Trophoblast cell (in vitro differentiated cells and primary cell): ENCODE data around the gene MSL3B.

ENCODE experiments used
- DNase-seq, 2 donors: peaks; one replicate each; pipeline ENCODE4 v3.0.0-alpha.2; 2016
- H2AFZ ChIP-seq: 2 replicates; pipeline ENCODE4 v1.6.1; 2013; ENCODE audit warnings: low read length, moderate library complexity, mild to moderate bottlenecking; ENCODE audit not compliant: insufficient read depth, poor library complexity
- H2AK5ac ChIP-seq: 2 replicates; pipeline ENCODE4 v1.6.1; 2013; ENCODE audit warnings: mild to moderate bottlenecking, low read length
- H2BK120ac ChIP-seq: 2 replicates; pipeline ENCODE4 v1.6.1; 2013; ENCODE audit warnings: low read length, mild to moderate bottlenecking, moderate library complexity; ENCODE audit not compliant: insufficient read depth, poor library complexity
- H2BK12ac ChIP-seq: 2 replicates; pipeline ENCODE4 v1.6.1; 2013; ENCODE audit warnings: mild to moderate bottlenecking, low read length, moderate library complexity
- H2BK5ac ChIP-seq: 2 replicates; pipeline ENCODE4 v1.6.1; 2013; ENCODE audit warnings: low read length, low read depth, moderate library complexity, mild to moderate bottlenecking; ENCODE audit not compliant: poor library complexity
- H3K14ac ChIP-seq: 2 replicates; pipeline ENCODE4 v1.6.1; 2013; ENCODE audit warnings: mild to moderate bottlenecking, low read length
- H3K18ac ChIP-seq: 2 replicates; pipeline ENCODE4 v1.6.1; 2013; ENCODE audit warnings: mild to moderate bottlenecking, low read length
- H3K23ac ChIP-seq: 2 replicates; pipeline ENCODE4 v1.6.1; 2013; ENCODE audit warnings: low read length
- H3K27ac ChIP-seq: 2 replicates; pipeline ENCODE4 v1.5.1; 2013; ENCODE audit warnings: low read depth, mild to moderate bottlenecking, inconsistent platforms, low read length, moderate library complexity
- H3K27me3 ChIP-seq: 2 replicates; pipeline ENCODE4 v1.6.1; 2013; ENCODE audit warnings: inconsistent platforms, mild to moderate bottlenecking, low read length, moderate library complexity; ENCODE audit not compliant: insufficient read depth
- H3K36me3 ChIP-seq, 2 experiments: 1 replicate in 1 of 2; 2 replicates in 1 of 2; pipeline ENCODE4 v1.6.1; 2013; ENCODE audit warnings: low read length in 2 of 2, mild to moderate bottlenecking in 2 of 2, moderate library complexity in 1 of 2; ENCODE audit not compliant: insufficient read depth in 2 of 2, control insufficient read depth in 1 of 2
- H3K4ac ChIP-seq: 2 replicates; pipeline ENCODE4 v1.6.1; 2013; ENCODE audit warnings: low read depth, mild to moderate bottlenecking, low read length, moderate library complexity
- H3K4me1 ChIP-seq, 2 experiments: 1 replicate in 1 of 2; 2 replicates in 1 of 2; pipeline ENCODE4 v1.6.1; 2013; ENCODE audit warnings: low read length in 2 of 2, mild to moderate bottlenecking in 2 of 2, moderate library complexity in 1 of 2; ENCODE audit not compliant: insufficient read depth in 2 of 2, control insufficient read depth in 1 of 2
- H3K4me2 ChIP-seq: 2 replicates; pipeline ENCODE4 v1.6.1; 2013; ENCODE audit warnings: inconsistent platforms, mild to moderate bottlenecking, low read length, moderate library complexity
- H3K4me3 ChIP-seq: 2 replicates; pipeline ENCODE4 v1.5.1; 2013; ENCODE audit warnings: mild to moderate bottlenecking, low read depth, low read length, inconsistent platforms
- H3K79me1 ChIP-seq: one replicate; pipeline ENCODE4 v1.6.1; 2013; ENCODE audit warnings: low read length
- H3K79me2 ChIP-seq: 2 replicates; pipeline ENCODE4 v1.6.1; 2013; ENCODE audit warnings: low read length, mild to moderate bottlenecking; ENCODE audit not compliant: control insufficient read depth, insufficient read depth, poor library complexity
- H3K9ac ChIP-seq: 2 replicates; pipeline ENCODE4 v1.6.1; 2013; ENCODE audit warnings: mild to moderate bottlenecking, low read length
- H3K9me3 ChIP-seq: 2 replicates; pipeline ENCODE4 v1.6.1; 2013; ENCODE audit warnings: low read depth, mild to moderate bottlenecking, control low read depth, inconsistent platforms, low read length; ENCODE audit not compliant: insufficient read depth
- H4K12ac ChIP-seq: 2 replicates; pipeline ENCODE4 v1.6.1; 2013; ENCODE audit warnings: low read depth, mild to moderate bottlenecking, low read length, moderate library complexity
- H4K8ac ChIP-seq: 2 replicates; pipeline ENCODE4 v1.6.1; 2013; ENCODE audit warnings: low read depth, mild to moderate bottlenecking, low read length, moderate library complexity
- H4K91ac ChIP-seq: one replicate; pipeline ENCODE4 v1.6.1; 2013; ENCODE audit warnings: low read depth, mild to moderate bottlenecking, low read length, moderate library complexity
- WGBS: extraction: QIAGEN DNeasy Blood & Tissue Kit; methylation state at CpG from one replicate; pipeline ENCODE4 v1.1.7; 2013; ENCODE audit warnings: missing lambda C conversion rate; ENCODE audit not compliant: insufficient read length, insufficient coverage; ENCODE audit errors: extremely low coverage; 5-methylcytosine and 5-hydroxymethylcytosine counted together

Gene MSL3B

DNA sequence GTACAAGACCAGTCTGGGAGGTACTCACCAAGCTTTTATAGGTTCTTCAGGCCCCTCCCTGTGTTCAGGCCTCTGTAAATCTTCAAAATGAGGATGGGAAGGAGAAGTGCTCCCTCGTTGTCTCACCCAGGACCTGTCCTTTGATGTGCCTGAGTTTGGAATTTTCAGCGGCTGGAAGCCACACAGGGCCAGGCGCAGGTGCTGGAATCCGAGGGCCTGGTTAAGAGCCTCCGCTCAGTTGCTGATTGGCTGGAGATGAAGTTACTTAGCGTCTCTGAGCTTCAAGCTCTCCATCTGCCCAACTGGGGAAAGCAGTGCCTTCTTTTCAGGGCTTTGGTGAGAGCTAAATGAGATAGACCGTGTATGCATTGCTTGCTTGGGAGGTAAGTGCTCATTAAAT is 43.8 kb downstream of the MSL3B start:
- Histone ChIP-seq H2BK120ac (no peak overlapping the region), H3K27me3 (no peaks in the 10 kb centered on the region), H3K14ac (no peak overlapping the region), H2BK5ac (no peak overlapping the region), H3K9ac (no peak overlapping the region), H2BK12ac (no peak overlapping the region), H4K8ac (no peak overlapping the region), H3K18ac (no peak overlapping the region), H3K23ac (no peak overlapping the region), H2AFZ (no peak overlapping the region), H3K79me2 (no peaks in the 10 kb centered on the region), H3K4me2 (no peak overlapping the region), H4K91ac (no peak overlapping the region), H3K4me1 (no peaks in the 10 kb centered on the region), H3K36me3 (no peaks in the 10 kb centered on the region), H3K4ac (no peak overlapping the region), H3K79me1 (no peaks in the 10 kb centered on the region), H2AK5ac (no peak overlapping the region), H4K12ac (no peak overlapping the region), H3K9me3 (peaks cover 4% of the 10 kb centered on the region), H3K4me3 (no peak overlapping the region), H3K27ac (no peak overlapping the region)
- no peak for DNase-seq
- WGBS = no CpG with 5 or more reads among the region's 7 CpGs

DNA sequence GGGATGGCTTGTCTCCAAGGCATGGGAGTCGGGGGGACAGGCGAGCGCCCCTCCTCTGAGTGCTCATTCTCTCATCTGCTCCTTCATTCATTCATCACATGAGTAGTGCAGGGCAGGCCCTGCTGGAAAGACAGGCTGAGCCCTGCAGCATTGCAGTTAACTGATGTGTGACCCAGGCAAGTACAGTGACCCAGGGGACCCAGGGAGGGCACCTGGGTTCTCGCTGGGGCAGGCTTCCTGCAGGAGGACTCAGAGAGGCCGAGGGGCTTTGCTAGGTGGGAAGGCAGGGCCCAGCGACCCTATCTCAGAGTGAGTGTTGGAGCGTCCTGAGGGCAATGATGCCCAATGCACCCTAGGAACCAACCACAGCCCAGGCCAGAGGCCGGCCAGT is 44.5 kb downstream of the MSL3B start:
- Histone ChIP-seq H3K4me1 (no peaks in the 10 kb centered on the region), H2BK5ac (no peak overlapping the region), H3K4me3 (no peak overlapping the region), H3K27ac (no peak overlapping the region), H2BK12ac (no peak overlapping the region), H3K27me3 (no peaks in the 10 kb centered on the region), H3K18ac (no peak overlapping the region), H2AFZ (no peak overlapping the region), H3K79me2 (no peaks in the 10 kb centered on the region), H2BK120ac (no peak overlapping the region), H3K36me3 (no peaks in the 10 kb centered on the region), H4K12ac (no peak overlapping the region), H2AK5ac (no peak overlapping the region), H3K4me2 (no peak overlapping the region), H3K14ac (no peak overlapping the region), H3K79me1 (no peaks in the 10 kb centered on the region), H3K23ac (no peak overlapping the region), H3K9ac (no peak overlapping the region), H3K4ac (no peak overlapping the region), H4K8ac (no peak overlapping the region), H4K91ac (no peak overlapping the region), H3K9me3 (peaks cover 4% of the 10 kb centered on the region)
- WGBS = no CpG with 5 or more reads among the region's 8 CpGs
- DNase-seq = no peak

DNA sequence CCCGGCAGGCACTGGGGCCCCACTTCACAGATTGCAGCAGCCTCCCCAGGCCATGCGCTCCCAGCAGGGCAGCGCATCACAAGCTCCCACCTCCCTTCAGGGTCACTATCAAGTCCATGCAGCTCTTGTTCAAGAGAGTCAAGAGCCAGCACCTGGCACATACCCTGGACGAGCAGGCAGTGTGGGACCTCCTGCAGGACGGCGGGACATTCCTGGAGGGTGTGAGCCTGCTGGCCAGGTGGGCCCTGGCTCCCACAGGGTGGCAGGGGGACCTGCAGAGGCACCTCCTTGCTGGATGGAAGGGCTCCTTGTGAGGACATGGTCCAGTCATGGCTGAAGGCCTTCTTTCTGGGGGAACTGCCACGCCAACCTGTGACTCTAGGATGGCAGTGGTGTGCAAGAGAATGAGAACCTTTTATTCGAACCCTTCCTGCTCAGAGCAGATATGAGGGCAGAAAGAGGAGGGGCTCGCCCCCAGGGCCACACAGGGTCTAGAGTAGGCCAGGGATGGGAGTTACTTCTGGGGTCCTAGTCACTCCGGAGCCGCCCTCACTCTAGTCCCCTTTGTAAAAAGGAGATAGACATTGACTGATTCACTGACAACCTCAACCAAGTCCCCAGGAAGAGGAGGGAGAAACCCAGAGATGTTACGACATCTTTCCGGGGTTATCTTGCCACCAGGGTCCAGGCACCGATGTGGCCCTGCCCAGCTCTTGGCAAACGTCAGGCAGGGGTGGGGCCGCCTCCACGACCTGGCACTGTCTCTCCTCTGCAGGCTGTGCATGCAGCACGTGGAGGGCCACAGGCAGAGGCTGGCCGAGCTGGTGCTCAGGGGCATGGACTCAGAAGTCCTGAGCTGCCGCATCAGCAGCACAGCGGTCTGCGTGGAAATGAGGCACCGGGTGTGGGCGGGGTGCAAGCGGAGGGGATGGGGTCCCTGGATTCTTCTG is 45.1 kb downstream of the MSL3B start:
- Histone ChIP-seq H2AFZ (no peak overlapping the region), H3K36me3 (no peaks in the 10 kb centered on the region), H3K4me1 (no peaks in the 10 kb centered on the region), H3K14ac (no peak overlapping the region), H3K79me1 (no peaks in the 10 kb centered on the region), H3K23ac (no peak overlapping the region), H3K27me3 (no peaks in the 10 kb centered on the region), H3K9me3 (peaks cover 4% of the 10 kb centered on the region), H3K4me3 (no peak overlapping the region), H4K91ac (no peak overlapping the region), H4K8ac (no peak overlapping the region), H3K18ac (no peak overlapping the region), H2AK5ac (no peak overlapping the region), H3K9ac (no peak overlapping the region), H2BK12ac (no peak overlapping the region), H3K79me2 (no peaks in the 10 kb centered on the region), H2BK5ac (no peak overlapping the region), H3K27ac (no peak overlapping the region), H4K12ac (no peak overlapping the region), H3K4me2 (no peak overlapping the region), H2BK120ac (no peak overlapping the region), H3K4ac (no peak overlapping the region)
- no CpG with 5 or more reads among the region's 25 CpGs for WGBS
- DNase-seq = no peak

GRCh38 chr2:233822101-233822771 is 46.0 kb downstream of the MSL3B start:
- Histone ChIP-seq H2BK120ac (no peak overlapping the region), H3K27me3 (no peaks in the 10 kb centered on the region), H3K18ac (no peak overlapping the region), H4K12ac (no peak overlapping the region), H2AFZ (no peak overlapping the region), H3K4me1 (no peaks in the 10 kb centered on the region), H3K4me3 (no peak overlapping the region), H3K9me3 (peaks cover 4% of the 10 kb centered on the region), H3K79me1 (no peaks in the 10 kb centered on the region), H3K79me2 (no peaks in the 10 kb centered on the region), H4K91ac (no peak overlapping the region), H3K14ac (no peak overlapping the region), H2AK5ac (no peak overlapping the region), H3K27ac (no peak overlapping the region), H3K4ac (no peak overlapping the region), H3K4me2 (no peak overlapping the region), H3K9ac (no peak overlapping the region), H3K36me3 (no peaks in the 10 kb centered on the region), H2BK12ac (no peak overlapping the region), H4K8ac (no peak overlapping the region), H3K23ac (no peak overlapping the region), H2BK5ac (no peak overlapping the region)
- no CpG with 5 or more reads among the region's 21 CpGs for WGBS
- DNase-seq = no peak
